AG09309 (cell line): ENCODE measurements around the gene TMEM164.

Source experiments
- DNase-seq: peaks from one replicate; pipeline ENCODE4 v3.0.0-alpha.2; 2010; ENCODE audit warnings: low read depth
- H3K4me3 ChIP-seq: 2 replicates; pipeline ENCODE4 v1.5.1; 2011; ENCODE audit warnings: mild to moderate bottlenecking, low read depth, low read length, moderate library complexity; ENCODE audit not compliant: control insufficient read depth
- TF ChIP-seq, protein P1 (sequence below): IDR thresholded peaks from 2 replicates; pipeline ENCODE4 v1.5.1; 2011; ENCODE audit warnings: mild to moderate bottlenecking, low read depth, low read length, inconsistent platforms; ENCODE audit not compliant: insufficient read depth, control insufficient read depth; ENCODE audit errors: missing control alignments

Gene TMEM164

DNA sequence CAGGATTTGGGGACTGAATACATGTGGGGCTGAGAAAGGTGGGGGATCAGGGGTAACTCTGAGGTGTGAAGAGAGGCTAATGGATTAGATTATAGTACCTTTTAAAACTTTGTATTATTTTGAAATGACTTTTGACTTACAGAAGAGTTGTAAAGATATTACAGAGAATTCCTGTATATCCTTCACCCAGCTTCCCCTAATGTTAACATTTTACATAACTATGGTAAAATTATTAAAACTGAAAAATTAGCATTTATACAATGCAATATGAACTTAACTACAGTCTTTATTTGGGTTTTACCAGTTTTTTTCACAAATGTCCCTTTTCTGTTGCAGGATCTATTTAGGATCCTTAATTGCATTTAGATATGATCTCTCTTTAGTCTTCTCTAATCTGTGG, 57.4 kb downstream of the TMEM164 start:
- TF ChIP-seq, protein P1, sequence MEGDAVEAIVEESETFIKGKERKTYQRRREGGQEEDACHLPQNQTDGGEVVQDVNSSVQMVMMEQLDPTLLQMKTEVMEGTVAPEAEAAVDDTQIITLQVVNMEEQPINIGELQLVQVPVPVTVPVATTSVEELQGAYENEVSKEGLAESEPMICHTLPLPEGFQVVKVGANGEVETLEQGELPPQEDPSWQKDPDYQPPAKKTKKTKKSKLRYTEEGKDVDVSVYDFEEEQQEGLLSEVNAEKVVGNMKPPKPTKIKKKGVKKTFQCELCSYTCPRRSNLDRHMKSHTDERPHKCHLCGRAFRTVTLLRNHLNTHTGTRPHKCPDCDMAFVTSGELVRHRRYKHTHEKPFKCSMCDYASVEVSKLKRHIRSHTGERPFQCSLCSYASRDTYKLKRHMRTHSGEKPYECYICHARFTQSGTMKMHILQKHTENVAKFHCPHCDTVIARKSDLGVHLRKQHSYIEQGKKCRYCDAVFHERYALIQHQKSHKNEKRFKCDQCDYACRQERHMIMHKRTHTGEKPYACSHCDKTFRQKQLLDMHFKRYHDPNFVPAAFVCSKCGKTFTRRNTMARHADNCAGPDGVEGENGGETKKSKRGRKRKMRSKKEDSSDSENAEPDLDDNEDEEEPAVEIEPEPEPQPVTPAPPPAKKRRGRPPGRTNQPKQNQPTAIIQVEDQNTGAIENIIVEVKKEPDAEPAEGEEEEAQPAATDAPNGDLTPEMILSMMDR, result no peak
- H3K4me3 ChIP-seq, result no peak overlapping the region
- DNase-seq, result no peak

DNA sequence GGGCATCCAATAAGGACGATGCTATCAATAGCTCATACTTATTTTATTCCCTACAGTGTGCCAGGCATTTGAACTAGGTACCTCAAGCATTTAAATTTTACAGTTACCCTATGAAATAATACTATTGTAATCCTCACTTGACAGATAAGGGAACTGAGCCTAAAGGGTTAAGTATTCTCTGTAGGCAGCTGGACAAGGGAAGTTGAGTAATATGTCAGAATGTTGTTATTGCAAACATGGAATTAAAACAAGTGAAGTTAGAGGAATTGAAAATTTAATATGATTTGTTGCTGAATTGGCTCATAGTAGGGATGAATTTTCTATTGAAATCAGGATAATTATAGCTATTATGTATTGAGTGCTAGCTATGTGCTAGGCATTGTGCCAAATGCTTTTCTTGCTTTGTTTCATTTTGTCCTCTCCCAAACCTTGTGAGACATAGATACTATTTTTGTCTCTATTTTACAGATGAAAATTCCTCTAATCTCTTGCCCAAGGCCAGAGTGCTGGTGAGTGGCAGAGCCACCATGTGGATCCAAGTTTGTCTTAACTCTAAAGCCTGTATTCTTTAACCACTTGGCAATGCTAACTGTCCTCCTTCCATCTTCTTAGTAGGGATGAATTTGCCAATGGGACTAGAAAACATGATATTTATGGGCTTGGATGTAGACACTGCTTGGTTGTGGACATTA, 58.1 kb downstream of the TMEM164 start:
- TF ChIP-seq, protein P1, result no peak
- no peak for DNase-seq
- no peak overlapping the region for H3K4me3 ChIP-seq

DNA sequence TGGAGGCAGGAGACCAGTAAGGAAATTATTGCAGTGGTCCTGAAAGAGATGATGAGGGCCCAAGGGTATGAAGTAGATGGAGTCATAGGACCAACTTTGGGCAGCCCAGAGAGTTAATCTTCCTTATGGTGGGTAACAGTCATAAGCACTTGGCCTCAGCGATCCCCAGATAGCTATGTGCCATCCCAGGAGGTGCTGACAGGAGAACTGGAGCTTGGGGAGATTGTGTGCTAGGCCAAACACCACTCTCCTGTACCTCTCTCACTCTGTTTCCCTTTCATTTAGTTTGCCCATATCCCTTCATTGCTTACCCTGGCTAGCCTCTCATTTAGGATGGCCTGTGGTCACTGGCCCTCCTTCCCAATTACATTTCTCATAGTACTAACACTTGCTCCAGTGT, 60.0 kb downstream of the TMEM164 start:
- TF ChIP-seq, protein P1, result no peak
- DNase-seq, result no peak
- no peak overlapping the region for H3K4me3 ChIP-seq

DNA sequence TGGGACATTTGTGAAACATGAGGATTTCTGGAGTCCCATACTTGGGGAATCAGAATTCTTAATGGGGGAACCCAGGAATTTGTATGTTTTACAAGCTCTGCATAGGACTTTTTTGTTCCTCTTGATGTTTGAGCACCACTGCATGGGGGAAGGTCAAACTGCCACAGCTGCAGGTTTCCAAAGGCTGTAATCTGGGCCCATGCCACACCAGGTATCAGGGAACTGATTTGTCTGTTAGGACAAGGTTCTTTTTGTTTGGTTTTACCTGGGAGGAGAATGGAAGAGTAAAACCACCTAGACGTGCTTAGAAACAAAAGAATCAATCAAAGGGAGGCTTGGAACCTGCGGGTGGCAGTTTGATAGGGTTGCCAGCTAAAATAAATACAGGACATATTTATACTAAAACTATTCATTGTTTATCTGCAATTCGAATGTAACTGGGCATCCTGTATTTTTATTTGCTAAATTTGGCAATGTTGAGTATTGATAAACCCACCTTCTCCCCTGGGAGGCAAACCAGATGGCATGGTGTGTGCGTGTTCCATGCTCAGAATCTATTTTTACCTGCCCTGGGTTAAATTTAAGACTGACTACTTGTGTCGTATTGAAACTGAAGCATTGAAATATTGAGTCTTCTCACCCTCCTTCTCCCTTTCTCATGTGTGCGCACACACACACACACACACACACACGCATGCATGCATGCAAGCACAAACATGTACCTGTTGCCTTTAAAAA, 63.7 kb downstream of the TMEM164 start:
- TF ChIP-seq, protein P1, result no peak
- H3K4me3 ChIP-seq, result no peak overlapping the region
- DNase-seq, result no peak

DNA sequence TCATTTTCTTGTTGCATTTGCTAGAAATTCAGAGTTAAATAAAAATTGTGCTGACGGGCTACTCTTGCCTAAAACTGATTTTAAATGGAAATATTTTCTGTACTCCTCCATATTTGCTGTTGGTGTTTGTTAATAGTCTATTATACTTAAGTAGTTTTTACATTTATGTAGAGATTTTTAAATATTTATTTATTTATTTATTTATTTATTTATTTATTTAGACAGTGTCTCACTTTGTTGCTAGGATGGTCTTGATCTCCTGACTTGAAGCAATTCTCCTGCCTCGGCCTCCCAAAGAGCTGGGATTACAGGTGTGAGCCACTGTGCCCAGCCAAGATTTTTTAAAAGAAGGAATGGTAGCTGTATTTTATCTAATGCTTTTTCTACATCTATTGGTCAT, 68.1 kb downstream of the TMEM164 start:
- TF ChIP-seq, protein P1, result no peak
- no peak overlapping the region for H3K4me3 ChIP-seq
- DNase-seq, result no peak

DNA sequence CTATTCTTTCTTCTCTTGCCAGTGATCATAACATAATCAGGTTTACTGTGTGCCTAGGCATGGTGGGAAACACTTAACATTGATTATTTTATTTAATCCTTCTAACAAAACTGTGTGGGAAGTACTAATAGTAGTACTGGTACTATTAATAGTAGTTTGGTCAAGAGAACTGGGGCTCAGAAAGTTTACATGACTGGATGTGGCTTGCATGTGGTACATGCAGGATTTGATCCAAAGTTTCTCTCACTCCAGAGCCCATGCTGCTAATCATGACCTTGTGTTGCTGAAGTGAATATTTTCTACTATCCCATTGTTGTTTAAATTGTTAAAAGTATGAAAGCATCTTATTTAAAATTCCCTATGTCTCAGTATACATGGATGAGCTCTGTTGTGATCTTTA, 78.4 kb downstream of the TMEM164 start:
- no peak for DNase-seq
- TF ChIP-seq, protein P1, result no peak
- no peak overlapping the region for H3K4me3 ChIP-seq
